AG09309 (cell line): ENCODE measurements around the gene ADI1.

Experiments
- DNase-seq: peaks from one replicate; pipeline ENCODE4 v3.0.0-alpha.2; 2010; ENCODE audit warnings: low read depth
- H3K4me3 ChIP-seq: 2 replicates; pipeline ENCODE4 v1.5.1; 2011; ENCODE audit warnings: mild to moderate bottlenecking, low read depth, low read length, moderate library complexity; ENCODE audit not compliant: control insufficient read depth
- CTCF ChIP-seq: IDR thresholded peaks from 2 replicates; pipeline ENCODE4 v1.5.1; 2011; ENCODE audit warnings: mild to moderate bottlenecking, low read depth, low read length, inconsistent platforms; ENCODE audit not compliant: insufficient read depth, control insufficient read depth; ENCODE audit errors: missing control alignments

Gene ADI1

GRCh38 chr2:3467654-3468053 lies 51.7 kb downstream of the ADI1 start:
- DNase-seq: no peak
- H3K4me3 ChIP-seq: no peak overlapping the region
- no peak for TF ChIP-seq CTCF

- no peak overlapping the region for H3K4me3 ChIP-seq
- DNase-seq: no peak
- TF ChIP-seq CTCF: no peak
Observed at GRCh38 chr2:3466966-3467365, 52.4 kb downstream of the ADI1 start.

GRCh38 chr2:3466482-3466863 lies 52.9 kb downstream of the ADI1 start:
- DNase-seq: no peak
- H3K4me3 ChIP-seq: no peak overlapping the region
- no peak for TF ChIP-seq CTCF

- no peak for TF ChIP-seq CTCF
- DNase-seq: peak; percentile 80
- no peak overlapping the region for H3K4me3 ChIP-seq
Observed at GRCh38 chr2:3465844-3466481, 53.4 kb downstream of the ADI1 start.

GRCh38 chr2:3465328-3465727 lies 54.0 kb downstream of the ADI1 start:
- H3K4me3 ChIP-seq: no peak overlapping the region
- DNase-seq: no peak
- no peak for TF ChIP-seq CTCF

GRCh38 chr2:3464401-3465005 lies 54.8 kb downstream of the ADI1 start:
- DNase-seq: no peak
- H3K4me3 ChIP-seq: no peak overlapping the region
- no peak for TF ChIP-seq CTCF
